ENCODE results near the gene DDX42. TPM values are rescaled to one million over a fixed set of nuclear protein-coding genes. Genes with fewer than 3 reads are reported as not detected.

Gene DDX42
- total RNA-seq, 1 donor from 2014 or later: 104 TPM

GRCh38 chr17:63848834-63849689, 75.1 kb downstream of the DDX42 start:
- H3K4me1 ChIP-seq: no peaks in the 10 kb centered on the region
- H2AFZ ChIP-seq (replicated peaks): peak overlapping the region; percentile 85
- Mint-ChIP-seq H3K4me1 (peaks cover 6% of the 10 kb centered on the region), H3K27ac (peak overlapping the region; percentile 95), H3K36me3 (no peaks in the 10 kb centered on the region), H3K4me3 (peak overlapping the region; percentile 72), H3K9me3 (peaks cover 10% of the 10 kb centered on the region), H3K27me3 (ENCODE audit: insufficient read depth, low read depth) (peaks cover 12% of the 10 kb centered on the region)
- H3K27ac ChIP-seq: no peak overlapping the region
- H4K20me1 ChIP-seq (ENCODE audit: low read depth): no peaks in the 10 kb centered on the region
- no peak overlapping the region for H3K4me3 ChIP-seq
- peaks cover 61% of the 10 kb centered on the region for H3K27me3 ChIP-seq
- no peak for TF ChIP-seq EZH2phosphoT487 (IDR thresholded peaks at IDR 0.05)
- TF ChIP-seq CTCF (IDR thresholded peaks at IDR 0.05): peak; percentile 71
- DNase-seq (ENCODE audit: low spot score): peak; percentile 91
- no peaks in the 10 kb centered on the region for H3K36me3 ChIP-seq
- peak overlapping the region; percentile 46 for H3K4me2 ChIP-seq
- H3F3A ChIP-seq (ENCODE audit: low read depth): peaks cover 9% of the 10 kb centered on the region
- H3K9ac ChIP-seq: no peak overlapping the region
- H3K79me2 ChIP-seq (ENCODE audit: low read depth): no peaks in the 10 kb centered on the region
- H3K9me3 ChIP-seq (ENCODE audit: low read depth): no peaks in the 10 kb centered on the region

GRCh38 chr17:63850401-63850800, 76.4 kb downstream of the DDX42 start:
- no peaks in the 10 kb centered on the region for H3K4me1 ChIP-seq
- peaks cover 6% of the 10 kb centered on the region for H3F3A ChIP-seq (ENCODE audit: low read depth)
- Mint-ChIP-seq H3K36me3 (no peaks in the 10 kb centered on the region), H3K9me3 (peaks cover 10% of the 10 kb centered on the region), H3K4me1 (peaks cover 6% of the 10 kb centered on the region), H3K27ac (no peak overlapping the region), H3K4me3 (no peak overlapping the region), H3K27me3 (ENCODE audit: insufficient read depth, low read depth) (peaks cover 12% of the 10 kb centered on the region)
- H3K9ac ChIP-seq: no peak overlapping the region
- no peak overlapping the region for H3K4me2 ChIP-seq
- H3K36me3 ChIP-seq: no peaks in the 10 kb centered on the region
- H3K9me3 ChIP-seq (ENCODE audit: low read depth): no peaks in the 10 kb centered on the region
- peaks cover 52% of the 10 kb centered on the region for H3K27me3 ChIP-seq
- H3K4me3 ChIP-seq: no peak overlapping the region
- H4K20me1 ChIP-seq (ENCODE audit: low read depth): no peaks in the 10 kb centered on the region
- TF ChIP-seq EZH2 (IDR thresholded peaks at IDR 0.05) (no peak), EZH2phosphoT487 (IDR thresholded peaks at IDR 0.05) (no peak), CTCF (IDR thresholded peaks at IDR 0.05) (no peak)
- no peak for DNase-seq (ENCODE audit: low spot score)
- H3K27ac ChIP-seq: no peak overlapping the region
- no peaks in the 10 kb centered on the region for H3K79me2 ChIP-seq (ENCODE audit: low read depth)
- no peak overlapping the region for H2AFZ ChIP-seq (replicated peaks)

DNA sequence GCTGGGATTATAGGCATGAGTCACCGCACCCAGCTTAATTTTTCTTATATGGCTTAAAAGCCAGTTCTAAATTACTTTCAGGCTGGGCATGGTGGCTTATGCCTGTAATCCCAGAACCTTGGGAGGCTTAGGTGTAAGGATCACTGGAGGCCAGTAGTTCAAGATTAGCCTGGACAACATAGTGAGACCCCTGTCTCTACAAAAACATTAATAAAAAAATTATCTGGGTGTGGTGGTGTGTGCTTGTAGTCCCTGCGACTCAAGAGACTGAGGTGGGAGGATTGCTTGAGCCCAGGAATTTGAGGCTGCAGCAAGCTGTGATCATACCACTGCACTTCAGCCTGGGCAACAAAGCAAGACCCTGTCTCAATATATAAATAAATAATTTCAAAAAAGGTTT, 79.3 kb downstream of the DDX42 start:
- Histone ChIP-seq H3K36me3 (no peaks in the 10 kb centered on the region), H3F3A (ENCODE audit: low read depth) (peaks cover 6% of the 10 kb centered on the region), H2AFZ (replicated peaks) (no peak overlapping the region), H3K9ac (no peak overlapping the region), H3K27me3 (peaks cover 23% of the 10 kb centered on the region), H3K4me1 (no peaks in the 10 kb centered on the region), H3K4me2 (no peak overlapping the region), H3K4me3 (no peak overlapping the region), H3K27ac (no peak overlapping the region), H3K79me2 (ENCODE audit: low read depth) (no peaks in the 10 kb centered on the region), H4K20me1 (ENCODE audit: low read depth) (no peaks in the 10 kb centered on the region), H3K9me3 (ENCODE audit: low read depth) (no peaks in the 10 kb centered on the region)
- Mint-ChIP-seq H3K4me3 (no peak overlapping the region), H3K27ac (no peak overlapping the region), H3K27me3 (ENCODE audit: insufficient read depth, low read depth) (peaks cover 17% of the 10 kb centered on the region), H3K9me3 (peaks cover 5% of the 10 kb centered on the region), H3K4me1 (peaks cover 6% of the 10 kb centered on the region), H3K36me3 (no peaks in the 10 kb centered on the region)
- DNase-seq (ENCODE audit: low spot score): no peak
- TF ChIP-seq CTCF (IDR thresholded peaks at IDR 0.05) (no peak), EZH2 (IDR thresholded peaks at IDR 0.05) (no peak), EZH2phosphoT487 (IDR thresholded peaks at IDR 0.05) (no peak)
